Neutrophil (primary cell): Measurements from ENCODE around the gene PRR7.

Experiments used
- H3K27ac ChIP-seq: fragments of 200-600 bp; sonication (generic); 2 replicates; pipeline ENCODE4 v1.5.1; 2016; ENCODE audit warnings: mild to moderate bottlenecking, moderate library complexity
- H3K27me3 ChIP-seq: fragments of 200-600 bp; sonication (generic); 2 replicates; pipeline ENCODE4 v1.6.0; 2016; ENCODE audit warnings: mild to moderate bottlenecking
- H3K36me3 ChIP-seq: fragments of 200-600 bp; sonication (generic); 2 replicates; pipeline ENCODE4 v1.5.1; 2017
- H3K4me1 ChIP-seq, 2 experiments: fragments of 200-600 bp in 1 of 2; sonication (generic) in 1 of 2; 1 replicate in 1 of 2; 2 replicates in 1 of 2; pipeline versions ENCODE4 v1.5.1 to v1.6.1; 2013 to 2016; ENCODE audit warnings: low read depth in 1 of 2, low read length in 1 of 2, mild to moderate bottlenecking in 1 of 2, moderate library complexity in 1 of 2; ENCODE audit not compliant: control insufficient read depth in 1 of 2, insufficient read depth in 1 of 2
- H3K4me3 ChIP-seq, 2 experiments: fragments of 200-600 bp in 1 of 2; sonication (generic) in 1 of 2; 1 replicate in 1 of 2; 2 replicates in 1 of 2; pipeline ENCODE4 v1.5.1; 2013 to 2016; ENCODE audit warnings: low read depth in 1 of 2, low read length in 1 of 2, mild to moderate bottlenecking in 1 of 2, moderate library complexity in 1 of 2
- H3K9me3 ChIP-seq: fragments of 200-600 bp; sonication (generic); 2 replicates; pipeline ENCODE4 v1.5.1; 2016
- TF ChIP-seq, protein P1 (sequence below): fragments of 200-600 bp; sonication (generic); IDR thresholded peaks from 2 replicates; pipeline ENCODE4 v1.5.1; 2016; ENCODE audit warnings: antibody characterized with exemption

PRR7 gene

DNA sequence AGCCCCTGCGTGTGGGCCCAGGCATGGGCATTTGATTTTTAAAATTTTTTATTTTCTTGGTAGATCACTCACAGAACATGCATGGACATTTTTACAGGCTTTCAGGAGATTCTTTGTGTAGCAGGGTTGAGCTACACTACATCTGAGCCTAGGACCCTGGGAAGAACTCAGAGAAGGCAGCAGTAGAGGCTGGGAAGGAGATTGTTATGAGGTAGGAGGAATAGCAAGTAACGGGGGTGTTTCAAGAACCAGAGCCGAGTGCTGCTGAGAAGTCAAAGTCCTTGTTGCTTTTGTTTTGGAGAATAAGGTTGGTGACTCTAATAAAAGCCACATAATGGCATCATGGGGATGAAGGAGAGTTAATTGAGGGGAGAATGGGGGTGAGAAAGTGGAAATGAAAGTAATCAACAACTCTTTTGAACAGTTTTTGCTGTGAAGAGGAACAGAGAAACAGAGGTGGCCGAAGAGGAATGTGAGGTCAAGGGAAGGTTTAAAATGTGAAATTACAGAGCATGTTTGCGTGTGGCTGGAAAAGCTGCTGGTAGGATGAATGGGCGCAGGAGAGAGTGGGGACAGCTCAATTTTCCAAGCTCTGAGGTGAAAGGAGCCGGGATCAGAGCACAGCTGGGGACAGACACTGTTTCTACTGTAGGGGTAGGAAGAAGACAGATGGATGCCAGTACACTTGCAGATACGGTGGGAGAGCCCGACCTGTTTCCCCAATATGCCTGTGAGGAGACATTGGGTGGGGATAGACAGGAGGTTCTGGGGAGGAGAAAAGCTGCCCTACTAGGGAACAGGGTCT is 55.5 kb downstream of the PRR7 start:
- H3K4me1 ChIP-seq, result peaks cover 57 to 69% of the 10 kb centered on the region in 2 experiments

DNA sequence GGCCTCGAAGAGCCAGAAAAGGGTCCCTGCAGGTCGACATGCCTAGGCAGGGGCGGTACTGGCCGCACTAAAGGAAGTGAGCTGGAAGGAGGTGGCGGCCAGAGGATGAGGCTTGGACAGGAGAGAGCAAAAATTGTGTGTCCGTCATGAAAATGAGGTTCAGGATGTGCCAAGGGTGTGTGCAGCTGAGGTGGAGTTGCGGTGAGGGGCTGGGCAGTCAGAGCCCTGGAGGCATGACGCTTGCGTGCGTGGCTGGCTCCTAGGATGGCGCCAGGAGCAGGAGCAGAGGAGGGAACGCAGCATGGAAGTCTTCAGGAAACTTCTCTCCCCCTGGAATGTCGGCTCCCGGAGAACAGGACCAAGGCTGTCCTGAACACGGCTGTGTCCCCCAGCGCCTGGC is 56.3 kb downstream of the PRR7 start:
- TF ChIP-seq, protein P1, sequence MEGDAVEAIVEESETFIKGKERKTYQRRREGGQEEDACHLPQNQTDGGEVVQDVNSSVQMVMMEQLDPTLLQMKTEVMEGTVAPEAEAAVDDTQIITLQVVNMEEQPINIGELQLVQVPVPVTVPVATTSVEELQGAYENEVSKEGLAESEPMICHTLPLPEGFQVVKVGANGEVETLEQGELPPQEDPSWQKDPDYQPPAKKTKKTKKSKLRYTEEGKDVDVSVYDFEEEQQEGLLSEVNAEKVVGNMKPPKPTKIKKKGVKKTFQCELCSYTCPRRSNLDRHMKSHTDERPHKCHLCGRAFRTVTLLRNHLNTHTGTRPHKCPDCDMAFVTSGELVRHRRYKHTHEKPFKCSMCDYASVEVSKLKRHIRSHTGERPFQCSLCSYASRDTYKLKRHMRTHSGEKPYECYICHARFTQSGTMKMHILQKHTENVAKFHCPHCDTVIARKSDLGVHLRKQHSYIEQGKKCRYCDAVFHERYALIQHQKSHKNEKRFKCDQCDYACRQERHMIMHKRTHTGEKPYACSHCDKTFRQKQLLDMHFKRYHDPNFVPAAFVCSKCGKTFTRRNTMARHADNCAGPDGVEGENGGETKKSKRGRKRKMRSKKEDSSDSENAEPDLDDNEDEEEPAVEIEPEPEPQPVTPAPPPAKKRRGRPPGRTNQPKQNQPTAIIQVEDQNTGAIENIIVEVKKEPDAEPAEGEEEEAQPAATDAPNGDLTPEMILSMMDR, result no peak
- Histone ChIP-seq H3K9me3 (no peaks in the 10 kb centered on the region), H3K4me1 (peaks cover 62 to 68% of the 10 kb centered on the region in 2 experiments), H3K27ac (peak overlapping the region; percentile 75), H3K36me3 (peaks cover 67% of the 10 kb centered on the region), H3K4me3 (no peak overlapping the region), H3K27me3 (no peaks in the 10 kb centered on the region)

More for the DNA sequence above, 55.5 kb downstream of the PRR7 start:
- no peaks in the 10 kb centered on the region for H3K9me3 ChIP-seq
- TF ChIP-seq, protein P1, result no peak
- H3K27ac ChIP-seq, result peak overlapping the region; percentile 75
- H3K27me3 ChIP-seq, result no peaks in the 10 kb centered on the region
- H3K36me3 ChIP-seq, result peaks cover 61% of the 10 kb centered on the region
- no peak overlapping the region for H3K4me3 ChIP-seq

GRCh38 chr5:177503351-177504085 is 56.9 kb downstream of the PRR7 start:
- TF ChIP-seq, protein P1, result no peak
- Histone ChIP-seq H3K36me3 (peaks cover 72% of the 10 kb centered on the region), H3K4me3 (no peak overlapping the region), H3K9me3 (no peaks in the 10 kb centered on the region), H3K4me1 (peaks cover 61 to 62% of the 10 kb centered on the region in 2 experiments), H3K27me3 (no peaks in the 10 kb centered on the region), H3K27ac (peak overlapping the region; percentile 75)

GRCh38 chr5:177504086-177505056 is 57.8 kb downstream of the PRR7 start:
- Histone ChIP-seq H3K27me3 (no peaks in the 10 kb centered on the region), H3K4me1 (peaks cover 56 to 67% of the 10 kb centered on the region in 2 experiments), H3K4me3 (no peak overlapping the region), H3K9me3 (no peaks in the 10 kb centered on the region), H3K36me3 (peaks cover 72% of the 10 kb centered on the region), H3K27ac (peak overlapping the region; percentile 75)
- TF ChIP-seq, protein P1, result no peak

- TF ChIP-seq, protein P1, result no peak
- Histone ChIP-seq H3K27me3 (no peaks in the 10 kb centered on the region), H3K4me1 (peaks cover 53 to 65% of the 10 kb centered on the region in 2 experiments), H3K4me3 (no peak overlapping the region), H3K36me3 (peaks cover 72% of the 10 kb centered on the region), H3K27ac (peak overlapping the region; percentile 75), H3K9me3 (no peaks in the 10 kb centered on the region)
These were observed 58.5 kb downstream of the PRR7 start for GRCh38 chr5:177505075-177505474.
